ENCODE results near the gene NBPF12.
"Not testable (repeated sequence)": the region's sequence is repeated elsewhere in the genome, so short reads cannot be mapped to it uniquely, and the experiment has no call there.

DNA sequence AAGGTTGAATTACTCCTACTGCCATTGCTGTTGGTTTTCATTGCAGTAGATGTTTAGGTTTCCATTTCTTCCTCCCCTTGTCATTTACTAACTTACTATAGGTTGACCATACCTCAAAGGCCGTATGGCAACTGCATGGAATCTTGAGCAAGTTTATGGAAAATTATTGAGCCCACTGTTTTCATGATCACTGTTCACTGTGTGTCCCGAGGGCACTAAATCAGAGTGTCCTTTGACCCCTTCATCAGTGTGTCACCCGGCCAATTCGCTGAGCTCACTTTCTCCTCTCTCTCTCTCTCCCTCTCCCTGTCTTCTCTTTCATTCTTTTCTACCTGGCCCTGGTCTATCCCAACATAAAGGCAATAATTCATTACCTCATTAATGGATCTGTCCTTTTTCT is 47.7 kb downstream of the NBPF12 start:
- TF ChIP-seq, protein P1, sequence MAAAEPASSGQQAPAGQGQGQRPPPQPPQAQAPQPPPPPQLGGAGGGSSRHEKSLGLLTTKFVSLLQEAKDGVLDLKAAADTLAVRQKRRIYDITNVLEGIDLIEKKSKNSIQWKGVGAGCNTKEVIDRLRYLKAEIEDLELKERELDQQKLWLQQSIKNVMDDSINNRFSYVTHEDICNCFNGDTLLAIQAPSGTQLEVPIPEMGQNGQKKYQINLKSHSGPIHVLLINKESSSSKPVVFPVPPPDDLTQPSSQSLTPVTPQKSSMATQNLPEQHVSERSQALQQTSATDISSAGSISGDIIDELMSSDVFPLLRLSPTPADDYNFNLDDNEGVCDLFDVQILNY (CRISPR knock-in tag; IDR thresholded peaks at IDR 0.05) = not testable (repeated sequence)
- TF ChIP-seq SMAD4 (CRISPR knock-in tag; IDR thresholded peaks at IDR 0.05); CTCF (IDR thresholded peaks at IDR 0.05); E2F4 (CRISPR knock-in tag; IDR thresholded peaks at IDR 0.05; ENCODE audit: borderline replicate concordance, low read depth); USF2 (CRISPR knock-in tag; IDR thresholded peaks at IDR 0.05): not testable (repeated sequence)

Measured in WTC11 (cell line).